BLaER1 treated with 17β-estradiol and CSF1 and Interleukin-3, amounts not matched to agents 10 nM and 100 nM (cell line): ENCODE measurements around the gene TTC7B.

Experiments
- H3K27ac ChIP-seq, 11 experiments: shearing (Covaris generic); formaldehyde crosslinking; 2 replicates each; pipeline ENCODE4 v1.8.1; 2022
- H3K27me3 ChIP-seq, 11 experiments: shearing (Covaris generic); formaldehyde crosslinking; 2 replicates each; pipeline ENCODE4 v1.8.1; 2022
- H3K36me3 ChIP-seq, 11 experiments: shearing (Covaris generic); formaldehyde crosslinking; 2 replicates each; pipeline ENCODE4 v1.8.1; 2022
- H3K4me1 ChIP-seq, 10 experiments: shearing (Covaris generic); formaldehyde crosslinking; 2 replicates each; pipeline ENCODE4 v1.8.1; 2022
- H3K4me2 ChIP-seq, 11 experiments: shearing (Covaris generic); formaldehyde crosslinking; 2 replicates each; pipeline ENCODE4 v1.8.1; 2022
- H3K4me3 ChIP-seq, 10 experiments: shearing (Covaris generic); formaldehyde crosslinking; 2 replicates each; pipeline ENCODE4 v1.8.1; 2022
- H3K9ac ChIP-seq, 11 experiments: shearing (Covaris generic); formaldehyde crosslinking; 2 replicates each; pipeline ENCODE4 v1.8.1; 2022
- H3K9me3 ChIP-seq, 11 experiments: shearing (Covaris generic); formaldehyde crosslinking; replicated peaks in 1 of 11; 2 replicates each; pipeline ENCODE4 v1.8.1; 2022
- H4K20me1 ChIP-seq, 11 experiments: shearing (Covaris generic); formaldehyde crosslinking; 2 replicates each; pipeline ENCODE4 v1.8.1; 2022
- Cebpa-rat ChIP-seq, 11 experiments: shearing (Covaris generic); IDR thresholded peaks; 2 replicates each; pipeline ENCODE4 v1.8.1; 2022

Gene TTC7B

DNA sequence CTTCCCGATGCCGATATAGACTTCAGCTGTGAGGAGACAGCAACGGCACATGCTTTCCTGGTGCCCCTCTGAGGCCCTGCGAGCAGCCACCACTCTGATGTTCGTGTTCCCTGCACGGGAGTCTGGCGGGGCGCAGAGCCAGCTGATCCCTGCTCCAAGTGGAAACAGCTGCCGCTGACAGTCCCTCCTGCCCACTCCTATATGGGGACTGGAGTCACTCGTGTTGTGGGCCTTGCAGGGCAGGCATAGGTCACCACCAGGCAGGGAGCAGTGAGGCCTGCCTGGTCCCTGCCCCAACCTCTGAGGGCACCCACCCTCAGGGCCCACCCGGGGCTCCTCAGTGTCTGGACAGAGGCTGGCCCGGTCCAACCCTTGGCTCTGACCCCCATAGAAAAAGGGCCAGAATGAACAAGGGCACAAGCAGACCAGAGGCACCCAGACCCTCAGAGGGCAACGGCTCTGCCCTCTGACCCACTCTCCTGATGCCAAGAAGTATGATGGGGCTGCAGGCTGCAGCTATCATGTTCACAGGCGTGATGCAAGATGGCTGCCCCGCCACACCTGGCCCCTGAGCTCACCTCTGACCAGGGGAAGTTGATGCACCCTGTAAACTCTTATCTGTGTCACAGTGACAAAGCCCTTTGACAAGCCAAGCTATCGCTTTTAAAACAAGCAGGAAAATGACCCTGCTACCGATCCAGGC is 237.8 kb downstream of the TTC7B start:
- H3K4me3 ChIP-seq, result no peak overlapping the region
- no peak overlapping the region for H3K9ac ChIP-seq
- H3K27ac ChIP-seq, result no peak overlapping the region
- no peak for TF ChIP-seq Cebpa-rat (IDR thresholded peaks at IDR 0.05)
- no peaks in the 10 kb centered on the region for H4K20me1 ChIP-seq
- peaks cover 0 to 17% (median 0%) of the 10 kb centered on the region in 10 experiments; a peak in 6 of 20 replicates for H3K4me1 ChIP-seq
- peaks cover 0 to 73% (median 22%) of the 10 kb centered on the region in 11 experiments; a peak in 16 of 22 replicates for H3K36me3 ChIP-seq
- H3K4me2 ChIP-seq, result no peak overlapping the region
- peaks cover 0 to 20% (median 12%) of the 10 kb centered on the region in 11 experiments; a peak in 18 of 22 replicates for H3K9me3 ChIP-seq
- no peaks in the 10 kb centered on the region for H3K27me3 ChIP-seq

DNA sequence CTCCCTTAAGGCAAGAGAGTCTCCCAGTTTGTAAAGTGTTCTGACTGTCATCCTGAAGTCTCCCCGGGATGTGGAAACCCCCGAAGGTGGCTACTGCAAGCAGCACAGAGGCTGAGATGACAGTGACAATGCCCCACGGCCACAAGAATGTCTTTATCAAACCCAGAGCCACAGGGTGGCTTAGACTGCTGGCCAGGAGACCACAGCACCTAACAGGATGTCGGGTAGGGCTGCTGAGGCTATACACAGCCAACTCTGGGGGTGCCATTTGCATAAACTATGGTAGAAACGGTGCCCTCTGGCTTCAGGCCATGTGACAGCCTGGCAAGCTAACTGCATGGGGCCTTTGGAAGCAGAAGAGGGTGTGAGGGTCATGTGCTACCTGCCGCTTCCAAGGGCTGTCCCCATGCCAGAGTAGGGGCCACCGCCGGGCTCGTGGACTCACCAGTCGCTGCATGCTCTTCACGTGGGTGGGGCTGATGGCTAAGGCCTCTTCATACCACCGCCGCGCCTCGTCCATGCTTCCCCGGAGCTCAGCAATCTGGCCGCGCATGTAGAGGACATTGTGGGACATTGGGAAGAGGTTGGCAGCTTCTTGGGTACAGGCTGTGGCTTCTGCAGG is 238.5 kb downstream of the TTC7B start:
- Histone ChIP-seq H3K36me3 (peaks cover 0 to 69% (median 22%) of the 10 kb centered on the region in 11 experiments; a peak in 16 of 22 replicates), H3K4me1 (peaks cover 0 to 17% (median 0%) of the 10 kb centered on the region in 10 experiments; a peak in 6 of 20 replicates), H3K27me3 (no peaks in the 10 kb centered on the region), H3K4me2 (no peak overlapping the region), H4K20me1 (no peaks in the 10 kb centered on the region), H3K9ac (no peak overlapping the region), H3K27ac (no peak overlapping the region), H3K9me3 (peaks cover 0 to 19% (median 12%) of the 10 kb centered on the region in 11 experiments; a peak in 18 of 22 replicates), H3K4me3 (no peak overlapping the region)
- no peak for TF ChIP-seq Cebpa-rat (IDR thresholded peaks at IDR 0.05)

DNA sequence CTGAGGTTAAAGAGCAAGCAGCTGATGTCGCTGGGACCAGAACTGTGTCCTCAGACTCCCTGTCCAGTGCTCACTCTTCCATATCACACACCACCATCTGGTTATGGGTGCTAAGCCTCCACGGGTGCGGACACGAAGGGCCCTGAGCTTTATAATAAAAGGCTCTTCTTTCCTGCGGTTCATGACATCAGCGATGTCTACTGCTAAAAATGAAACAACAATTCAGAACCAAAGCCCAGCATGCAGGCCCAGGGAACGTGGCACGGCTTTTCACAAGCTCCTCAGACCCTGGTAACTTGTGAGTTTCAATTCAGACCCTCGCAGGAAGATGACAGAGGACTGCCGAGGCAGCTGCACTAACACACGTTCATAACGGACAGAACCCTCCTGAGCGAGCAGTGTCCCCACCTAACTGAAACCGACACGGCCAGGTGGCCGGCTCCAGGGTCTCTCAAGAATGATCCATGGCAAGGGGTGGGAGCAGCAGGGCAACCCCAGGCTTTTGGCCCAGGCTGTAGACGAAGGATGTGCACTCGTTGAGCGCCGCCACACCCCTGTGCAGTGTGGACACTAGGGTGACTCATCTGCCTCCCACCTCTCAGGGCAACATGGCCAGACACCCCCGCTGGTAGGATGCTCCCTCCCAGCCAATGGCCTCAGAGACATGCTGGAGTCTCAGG is 239.1 kb downstream of the TTC7B start:
- H3K27me3 ChIP-seq, result no peaks in the 10 kb centered on the region
- peaks cover 0 to 69% (median 19%) of the 10 kb centered on the region in 11 experiments; a peak in 16 of 22 replicates for H3K36me3 ChIP-seq
- no peak overlapping the region for H3K27ac ChIP-seq
- no peak overlapping the region for H3K9ac ChIP-seq
- no peak for TF ChIP-seq Cebpa-rat (IDR thresholded peaks at IDR 0.05)
- H4K20me1 ChIP-seq, result no peaks in the 10 kb centered on the region
- peaks cover 0 to 17% (median 0%) of the 10 kb centered on the region in 10 experiments; a peak in 6 of 20 replicates for H3K4me1 ChIP-seq
- no peak overlapping the region for H3K4me3 ChIP-seq
- peaks cover 0 to 12% (median 9%) of the 10 kb centered on the region in 11 experiments; a peak in 18 of 22 replicates for H3K9me3 ChIP-seq
- no peak overlapping the region for H3K4me2 ChIP-seq

DNA sequence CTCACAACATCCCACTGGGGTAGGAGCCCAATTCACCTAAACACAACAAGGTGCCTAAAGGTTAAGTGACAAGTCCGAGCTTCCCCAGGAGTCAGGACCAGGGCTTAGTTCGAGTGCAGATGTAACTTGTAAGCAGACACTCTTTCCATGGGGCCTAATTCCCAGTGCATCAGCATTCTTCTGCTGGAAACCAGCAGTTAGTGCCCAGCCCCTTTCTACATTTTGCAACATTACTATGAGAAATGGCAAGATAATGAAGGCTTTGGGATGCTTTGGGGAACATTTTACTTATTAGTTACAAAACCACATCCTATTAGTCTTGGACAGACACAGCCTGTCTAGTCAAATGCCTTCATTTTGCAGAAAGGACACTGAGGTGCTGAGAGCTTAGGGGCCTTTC is 239.6 kb downstream of the TTC7B start:
- Histone ChIP-seq H3K4me2 (no peak overlapping the region), H3K36me3 (peaks cover 0 to 69% (median 17%) of the 10 kb centered on the region in 11 experiments; a peak in 15 of 22 replicates), H4K20me1 (no peaks in the 10 kb centered on the region), H3K4me1 (peaks cover 0 to 17% (median 0%) of the 10 kb centered on the region in 10 experiments; a peak in 6 of 20 replicates), H3K9ac (no peak overlapping the region), H3K27ac (no peak overlapping the region), H3K27me3 (no peaks in the 10 kb centered on the region), H3K9me3 (peaks cover 0 to 7% (median 3%) of the 10 kb centered on the region in 11 experiments; a peak in 9 of 22 replicates), H3K4me3 (no peak overlapping the region)
- no peak for TF ChIP-seq Cebpa-rat (IDR thresholded peaks at IDR 0.05)

DNA sequence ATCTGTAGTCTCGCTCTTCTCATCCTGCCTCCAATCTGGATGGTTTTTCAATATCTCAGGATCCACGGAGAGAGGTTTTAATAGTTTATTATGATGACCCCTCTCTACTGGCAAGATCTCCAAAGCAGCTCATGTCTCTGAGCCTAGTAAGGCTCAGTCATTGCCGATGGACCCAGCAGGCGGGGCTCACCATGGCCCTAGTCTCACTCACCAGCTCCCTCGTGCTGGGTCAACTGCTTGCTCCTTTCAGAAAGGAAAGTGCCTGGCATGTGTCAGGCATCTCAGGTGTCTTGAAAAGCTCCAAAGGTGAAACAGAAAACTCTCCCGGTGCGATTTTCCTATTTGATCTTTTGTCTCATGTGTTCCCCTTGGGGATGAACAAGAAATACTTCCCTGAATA is 240.4 kb downstream of the TTC7B start:
- no peak overlapping the region for H3K4me2 ChIP-seq
- H3K9me3 ChIP-seq, result 0 out of 22 replicates have a peak, but pooled peaks cover 0 to 4% (median 0%) of the 10 kb centered on the region in 11 experiments
- peaks cover 0 to 17% (median 0%) of the 10 kb centered on the region in 10 experiments; a peak in 7 of 20 replicates for H3K4me1 ChIP-seq
- H4K20me1 ChIP-seq, result no peaks in the 10 kb centered on the region
- H3K27ac ChIP-seq, result no peak overlapping the region
- no peak overlapping the region for H3K9ac ChIP-seq
- no peak overlapping the region for H3K4me3 ChIP-seq
- H3K36me3 ChIP-seq, result peaks cover 0 to 70% (median 17%) of the 10 kb centered on the region in 11 experiments; a peak in 15 of 22 replicates
- no peak for TF ChIP-seq Cebpa-rat (IDR thresholded peaks at IDR 0.05)
- H3K27me3 ChIP-seq, result no peaks in the 10 kb centered on the region

DNA sequence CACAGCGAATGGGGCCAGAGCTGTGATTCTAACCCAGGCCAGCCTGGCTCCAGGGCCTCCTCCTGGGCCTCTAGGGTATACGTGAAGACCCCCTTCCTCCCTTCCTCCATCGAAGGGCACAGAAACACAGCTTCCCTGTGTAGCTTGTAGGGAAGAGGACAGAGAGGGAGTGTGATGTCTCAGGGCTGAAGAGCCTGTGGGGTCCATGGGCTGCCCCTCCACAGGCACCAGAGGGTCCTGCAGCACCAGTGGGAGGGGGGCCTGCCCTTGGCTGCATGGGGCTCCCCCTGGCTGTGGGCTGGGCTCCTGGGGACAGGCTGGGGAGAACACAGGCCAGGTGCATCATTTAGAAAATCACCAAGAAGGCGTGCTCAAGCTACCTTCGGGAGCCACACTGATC is 240.9 kb downstream of the TTC7B start:
- no peak overlapping the region for H3K27ac ChIP-seq
- no peak for TF ChIP-seq Cebpa-rat (IDR thresholded peaks at IDR 0.05)
- H3K36me3 ChIP-seq, result peaks cover 0 to 70% (median 15%) of the 10 kb centered on the region in 11 experiments; a peak in 15 of 22 replicates

DNA sequence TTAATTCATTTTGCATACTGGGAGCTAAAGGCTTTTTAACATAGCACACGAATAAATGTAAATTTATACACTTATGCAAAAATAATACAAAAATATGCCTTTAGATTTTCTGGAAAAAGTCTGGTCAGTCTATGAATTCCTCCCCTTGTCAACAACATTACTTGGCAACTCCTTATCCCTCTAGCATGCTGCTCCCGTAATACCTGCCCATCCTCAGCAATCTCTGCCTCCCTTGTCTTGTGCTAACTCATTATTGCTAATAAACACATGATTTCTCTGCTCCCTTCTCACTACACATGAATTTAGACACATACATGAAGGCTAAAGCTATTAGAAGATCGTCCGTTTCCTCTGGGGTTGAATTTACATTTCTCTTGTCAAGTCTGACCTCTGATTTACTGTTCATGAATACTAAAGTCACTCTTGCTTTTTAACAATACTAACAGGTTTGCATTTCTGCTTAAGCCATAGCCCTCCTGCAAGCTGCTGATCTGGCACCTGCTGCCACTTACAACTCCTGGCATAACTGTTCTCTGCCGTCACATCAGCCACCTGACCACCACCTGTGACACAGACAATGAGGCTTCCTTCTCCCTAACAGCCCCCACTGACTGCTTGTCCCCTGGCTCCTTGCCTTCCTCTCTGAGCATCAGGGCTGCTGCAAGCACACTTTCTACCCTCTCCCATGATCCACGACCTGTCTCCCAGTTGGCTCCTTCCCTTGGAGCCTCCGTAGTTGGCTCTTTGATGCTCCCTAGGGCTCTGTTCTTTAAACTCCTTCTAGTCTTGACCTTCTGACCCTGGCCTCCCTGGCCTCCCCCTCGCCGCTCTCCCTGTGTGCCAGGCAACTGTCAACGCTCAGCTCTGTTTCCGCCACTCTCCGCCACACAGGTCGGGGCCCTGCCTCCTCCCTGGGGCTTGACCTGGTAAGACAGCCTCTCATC is 241.8 kb downstream of the TTC7B start:
- Histone ChIP-seq H3K9ac (no peak overlapping the region), H3K9me3 (0 out of 22 replicates have a peak, but pooled peaks cover 0 to 10% (median 0%) of the 10 kb centered on the region in 11 experiments), H3K4me1 (peaks cover 0 to 17% (median 0%) of the 10 kb centered on the region in 10 experiments; a peak in 7 of 20 replicates), H4K20me1 (no peaks in the 10 kb centered on the region), H3K36me3 (peaks cover 0 to 72% (median 14%) of the 10 kb centered on the region in 11 experiments; a peak in 14 of 22 replicates), H3K4me2 (no peak overlapping the region), H3K27ac (no peak overlapping the region), H3K4me3 (no peak overlapping the region), H3K27me3 (no peaks in the 10 kb centered on the region)
- no peak for TF ChIP-seq Cebpa-rat (IDR thresholded peaks at IDR 0.05)

More for the DNA sequence above, 240.9 kb downstream of the TTC7B start:
- Histone ChIP-seq H3K4me2 (no peak overlapping the region), H3K4me3 (no peak overlapping the region), H3K9ac (no peak overlapping the region), H4K20me1 (no peaks in the 10 kb centered on the region), H3K4me1 (peaks cover 0 to 17% (median 0%) of the 10 kb centered on the region in 10 experiments; a peak in 7 of 20 replicates), H3K27me3 (no peaks in the 10 kb centered on the region), H3K9me3 (0 out of 22 replicates have a peak, but pooled peaks cover 0 to 8% (median 0%) of the 10 kb centered on the region in 11 experiments)
